GM23338 (cell line): ENCODE data around the gene NEDD4. TPM values are rescaled to one million over a fixed set of nuclear protein-coding genes. Genes with fewer than 3 reads are reported as not detected.
"Not testable (repeated sequence)": the region's sequence is repeated elsewhere in the genome, so short reads cannot be mapped to it uniquely, and the experiment has no call there.

ENCODE experiments used
- ATAC-seq: fragments of 200-7000 bp; cut with Tn5 transposase; 3 replicates; pipeline ENCODE4 v1.9.1; 2020
- DNase-seq: peaks from one replicate; pipeline ENCODE4 v3.0.0-alpha.2; 2015; ENCODE audit warnings: low spot score
- H2AFZ ChIP-seq: fragments of 200-600 bp; sonication (generic); 2 replicates; pipeline ENCODE4 v1.8.0; 2016; ENCODE audit warnings: antibody characterized with exemption, mild to moderate bottlenecking, moderate library complexity
- H3F3A ChIP-seq: fragments of 200-600 bp; sonication (generic); replicated peaks from 2 replicates; pipeline ENCODE4 v1.8.0; 2017; ENCODE audit warnings: antibody characterized with exemption, mixed run types, low read depth
- H3K27ac ChIP-seq: fragments of 200-600 bp; sonication (generic); 2 replicates; pipeline ENCODE4 v1.6.1; 2016; ENCODE audit warnings: low read depth
- H3K27me3 ChIP-seq: fragments of 200-600 bp; sonication (generic); 2 replicates; pipeline ENCODE4 v1.8.0; 2016; ENCODE audit warnings: mild to moderate bottlenecking, mixed run types, moderate library complexity; ENCODE audit not compliant: insufficient read depth
- H3K36me3 ChIP-seq: fragments of 200-600 bp; sonication (generic); 2 replicates; pipeline ENCODE4 v1.8.0; 2016; ENCODE audit warnings: mild to moderate bottlenecking; ENCODE audit not compliant: insufficient read depth
- H3K4me1 ChIP-seq: fragments of 200-600 bp; sonication (generic); 2 replicates; pipeline ENCODE4 v1.8.0; 2016; ENCODE audit warnings: mild to moderate bottlenecking, moderate library complexity; ENCODE audit not compliant: insufficient read depth
- H3K4me2 ChIP-seq: fragments of 200-600 bp; sonication (generic); 2 replicates; pipeline ENCODE4 v1.7.1; 2017; ENCODE audit warnings: mixed run types
- H3K4me3 ChIP-seq: fragments of 200-600 bp; sonication (generic); 2 replicates; pipeline ENCODE4 v1.6.1; 2016; ENCODE audit warnings: mixed run types
- H3K79me2 ChIP-seq: fragments of 200-600 bp; sonication (generic); replicated peaks from 2 replicates; pipeline ENCODE4 v1.8.0; 2017; ENCODE audit warnings: mild to moderate bottlenecking; ENCODE audit not compliant: insufficient read depth
- H3K9me2 ChIP-seq: fragments of 200-600 bp; sonication (generic); 2 replicates; pipeline ENCODE4 v1.8.0; 2017; ENCODE audit not compliant: insufficient read depth
- H4K20me1 ChIP-seq: fragments of 200-600 bp; sonication (generic); replicated peaks from 2 replicates; pipeline ENCODE4 v1.8.0; 2017; ENCODE audit warnings: mild to moderate bottlenecking; ENCODE audit not compliant: insufficient read depth
- H3K27ac Mint-ChIP-seq: 2 replicates; pipeline ENCODE4 v1.8.0; 2020; ENCODE audit warnings: inconsistent platforms, mild to moderate bottlenecking, moderate library complexity, mixed read lengths
- H3K27me3 Mint-ChIP-seq: 3 replicates; pipeline ENCODE4 v1.8.0; 2022; ENCODE audit warnings: low read depth, mild to moderate bottlenecking, moderate library complexity, mixed read lengths, inconsistent platforms; ENCODE audit not compliant: insufficient read depth, poor library complexity
- H3K36me3 Mint-ChIP-seq: 3 replicates; pipeline ENCODE4 v1.8.0; 2021; ENCODE audit warnings: low read depth, mild to moderate bottlenecking, inconsistent platforms, moderate library complexity, mixed read lengths
- H3K4me1 Mint-ChIP-seq: 3 replicates; pipeline ENCODE4 v1.8.0; 2020; ENCODE audit warnings: mild to moderate bottlenecking, inconsistent platforms, mixed read lengths
- H3K4me3 Mint-ChIP-seq: 3 replicates; pipeline ENCODE4 v1.8.0; 2021; ENCODE audit warnings: moderate library complexity, mild to moderate bottlenecking, inconsistent platforms, mixed read lengths
- H3K9me3 Mint-ChIP-seq: 3 replicates; pipeline ENCODE4 v1.8.0; 2020; ENCODE audit warnings: moderate library complexity, mild to moderate bottlenecking, inconsistent platforms, mixed read lengths
- NANOG ChIP-seq: IDR thresholded peaks from 2 replicates; pipeline ENCODE4 v1.6.1; 2016; ENCODE audit warnings: antibody characterized with exemption, borderline replicate concordance
- POLR2AphosphoS5 ChIP-seq: IDR thresholded peaks from 2 replicates; pipeline ENCODE4 v1.6.1; 2016; ENCODE audit warnings: antibody characterized with exemption, low read depth
- ZNF331 ChIP-seq: fragments of 250-450 bp; sonication (Bioruptor Pico); IDR thresholded peaks from 2 replicates; pipeline ENCODE4 v1.5.0; 2020; ENCODE audit warnings: low read depth, mild to moderate bottlenecking, moderate library complexity
- polyA plus RNA-seq: library from polyadenylated mRNA; unstranded; fragments of >200 nt; fragmentation: Nextera tagmentation; extraction: Ambion mirVana; gene quantifications from 2 replicates; pipeline ENCODE4 v1.2.1, GENCODE V29; 2016
- total RNA-seq: library from RNA; depleted of rRNA; stranded (reverse); fragments of >200 nt; shearing (Covaris generic); gene quantifications from 2 replicates; pipeline ENCODE4 v1.2.3, GENCODE V29; 2014
- TF ChIP-seq, protein P1 (sequence below), 2 experiments: fragments of 200-600 bp in 1 of 2; sonication (generic) in 1 of 2; conservative IDR thresholded peaks; 2 replicates each; pipeline versions ENCODE4 v1.5.1 to v1.6.1; 2016 to 2017; ENCODE audit warnings: antibody characterized with exemption in 2 of 2, low read depth in 2 of 2, mild to moderate bottlenecking in 2 of 2, moderate library complexity in 1 of 2
- TF ChIP-seq, protein P2 (sequence below): IDR thresholded peaks from one replicate; pipeline ENCODE4 v1.6.1; 2018; ENCODE audit warnings: antibody characterized with exemption; ENCODE audit not compliant: unreplicated experiment

Gene NEDD4
- total and polyA plus RNA-seq, 2 experiments from 2014 or later = 2.1 to 7.2 TPM

- TF ChIP-seq POLR2AphosphoS5 = no peak
- TF ChIP-seq, protein P1, sequence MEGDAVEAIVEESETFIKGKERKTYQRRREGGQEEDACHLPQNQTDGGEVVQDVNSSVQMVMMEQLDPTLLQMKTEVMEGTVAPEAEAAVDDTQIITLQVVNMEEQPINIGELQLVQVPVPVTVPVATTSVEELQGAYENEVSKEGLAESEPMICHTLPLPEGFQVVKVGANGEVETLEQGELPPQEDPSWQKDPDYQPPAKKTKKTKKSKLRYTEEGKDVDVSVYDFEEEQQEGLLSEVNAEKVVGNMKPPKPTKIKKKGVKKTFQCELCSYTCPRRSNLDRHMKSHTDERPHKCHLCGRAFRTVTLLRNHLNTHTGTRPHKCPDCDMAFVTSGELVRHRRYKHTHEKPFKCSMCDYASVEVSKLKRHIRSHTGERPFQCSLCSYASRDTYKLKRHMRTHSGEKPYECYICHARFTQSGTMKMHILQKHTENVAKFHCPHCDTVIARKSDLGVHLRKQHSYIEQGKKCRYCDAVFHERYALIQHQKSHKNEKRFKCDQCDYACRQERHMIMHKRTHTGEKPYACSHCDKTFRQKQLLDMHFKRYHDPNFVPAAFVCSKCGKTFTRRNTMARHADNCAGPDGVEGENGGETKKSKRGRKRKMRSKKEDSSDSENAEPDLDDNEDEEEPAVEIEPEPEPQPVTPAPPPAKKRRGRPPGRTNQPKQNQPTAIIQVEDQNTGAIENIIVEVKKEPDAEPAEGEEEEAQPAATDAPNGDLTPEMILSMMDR (conservative IDR thresholded peaks at IDR 0.05; ENCODE audit: low read depth in 2 of 2) = peak; percentile 77 to 98
These were observed 147.2 kb downstream of the NEDD4 start for GRCh38 chr15:55846116-55846707.

DNA sequence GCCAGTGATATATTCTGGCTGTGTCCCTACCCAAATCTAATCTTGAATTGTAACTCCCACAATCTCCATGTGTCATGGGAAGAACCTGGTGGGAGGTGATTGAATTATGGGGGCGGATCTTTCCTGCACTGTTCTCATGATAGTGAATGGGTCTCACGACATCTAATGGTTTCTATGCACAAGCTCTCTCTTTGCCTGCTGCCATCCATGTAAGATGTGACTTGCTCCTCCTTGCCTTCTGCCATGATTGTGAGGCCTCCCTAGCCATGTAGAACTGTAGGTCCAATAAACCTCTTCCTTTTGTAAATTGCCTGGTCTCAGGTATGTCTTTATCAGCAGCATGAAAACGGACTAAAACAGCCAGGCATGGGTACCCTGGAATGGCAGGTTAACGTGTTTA lies 150.5 kb downstream of the NEDD4 start:
- H3K27ac ChIP-seq, H3K27ac Mint-ChIP-seq, H3K9me2 ChIP-seq, H3K27me3 Mint-ChIP-seq, H4K20me1 ChIP-seq, H3K27me3 ChIP-seq, H3K4me1 ChIP-seq, DNase-seq, H3F3A ChIP-seq, H3K79me2 ChIP-seq, H3K4me3 Mint-ChIP-seq, ATAC-seq, H3K4me2 ChIP-seq, H3K36me3 ChIP-seq, H3K4me1 Mint-ChIP-seq, H3K4me3 ChIP-seq, H2AFZ ChIP-seq: not testable (repeated sequence)
- H3K9me3 Mint-ChIP-seq = peaks cover 12% of the 10 kb centered on the region; the same call in 1 of the 3 replicates
- H3K36me3 Mint-ChIP-seq = peaks cover 11% of the 10 kb centered on the region

More at GRCh38 chr15:55846116-55846707, 147.2 kb downstream of the NEDD4 start:
- Mint-ChIP-seq H3K36me3 (peaks cover 8% of the 10 kb centered on the region), H3K4me3 (no peak overlapping the region), H3K27ac (peak overlapping the region; percentile 19; the same call in 1 of the 2 replicates), H3K9me3 (peaks cover 10% of the 10 kb centered on the region; the same call in 1 of the 3 replicates), H3K27me3 (peaks cover 3% of the 10 kb centered on the region), H3K4me1 (no peaks in the 10 kb centered on the region; the same call in 2 of the 3 replicates)
- no peaks in the 10 kb centered on the region for H3K9me2 ChIP-seq
- peak; percentile 84 for ATAC-seq
- H3K79me2 ChIP-seq = no peaks in the 10 kb centered on the region
- H3K4me1 ChIP-seq = no peaks in the 10 kb centered on the region
- H3K36me3 ChIP-seq = no peaks in the 10 kb centered on the region
- H3K4me2 ChIP-seq = no peak overlapping the region
- H3K27ac ChIP-seq = no peak overlapping the region
- peak; percentile 89 for DNase-seq
- no peaks in the 10 kb centered on the region for H4K20me1 ChIP-seq
- H2AFZ ChIP-seq = no peak overlapping the region
- H3F3A ChIP-seq = no peaks in the 10 kb centered on the region
- no peaks in the 10 kb centered on the region for H3K27me3 ChIP-seq
- no peak overlapping the region for H3K4me3 ChIP-seq

- Histone ChIP-seq H3K27me3 (no peaks in the 10 kb centered on the region), H3K36me3 (no peaks in the 10 kb centered on the region), H3K9me2 (no peaks in the 10 kb centered on the region), H3K79me2 (no peaks in the 10 kb centered on the region), H2AFZ (no peak overlapping the region), H3F3A (no peaks in the 10 kb centered on the region), H4K20me1 (no peaks in the 10 kb centered on the region), H3K27ac (no peak overlapping the region), H3K4me3 (no peak overlapping the region), H3K4me2 (no peak overlapping the region), H3K4me1 (no peaks in the 10 kb centered on the region)
- Mint-ChIP-seq H3K36me3 (no peaks in the 10 kb centered on the region), H3K27ac (no peak overlapping the region), H3K9me3 (no peaks in the 10 kb centered on the region), H3K4me3 (no peak overlapping the region), H3K4me1 (no peaks in the 10 kb centered on the region), H3K27me3 (no peaks in the 10 kb centered on the region)
- no peak for DNase-seq
- ATAC-seq = peak; percentile 36; the same call in 1 of the 3 replicates
- TF ChIP-seq NANOG (no peak), ZNF331 (CRISPR knock-in tag) (no peak)
- TF ChIP-seq, protein P2, sequence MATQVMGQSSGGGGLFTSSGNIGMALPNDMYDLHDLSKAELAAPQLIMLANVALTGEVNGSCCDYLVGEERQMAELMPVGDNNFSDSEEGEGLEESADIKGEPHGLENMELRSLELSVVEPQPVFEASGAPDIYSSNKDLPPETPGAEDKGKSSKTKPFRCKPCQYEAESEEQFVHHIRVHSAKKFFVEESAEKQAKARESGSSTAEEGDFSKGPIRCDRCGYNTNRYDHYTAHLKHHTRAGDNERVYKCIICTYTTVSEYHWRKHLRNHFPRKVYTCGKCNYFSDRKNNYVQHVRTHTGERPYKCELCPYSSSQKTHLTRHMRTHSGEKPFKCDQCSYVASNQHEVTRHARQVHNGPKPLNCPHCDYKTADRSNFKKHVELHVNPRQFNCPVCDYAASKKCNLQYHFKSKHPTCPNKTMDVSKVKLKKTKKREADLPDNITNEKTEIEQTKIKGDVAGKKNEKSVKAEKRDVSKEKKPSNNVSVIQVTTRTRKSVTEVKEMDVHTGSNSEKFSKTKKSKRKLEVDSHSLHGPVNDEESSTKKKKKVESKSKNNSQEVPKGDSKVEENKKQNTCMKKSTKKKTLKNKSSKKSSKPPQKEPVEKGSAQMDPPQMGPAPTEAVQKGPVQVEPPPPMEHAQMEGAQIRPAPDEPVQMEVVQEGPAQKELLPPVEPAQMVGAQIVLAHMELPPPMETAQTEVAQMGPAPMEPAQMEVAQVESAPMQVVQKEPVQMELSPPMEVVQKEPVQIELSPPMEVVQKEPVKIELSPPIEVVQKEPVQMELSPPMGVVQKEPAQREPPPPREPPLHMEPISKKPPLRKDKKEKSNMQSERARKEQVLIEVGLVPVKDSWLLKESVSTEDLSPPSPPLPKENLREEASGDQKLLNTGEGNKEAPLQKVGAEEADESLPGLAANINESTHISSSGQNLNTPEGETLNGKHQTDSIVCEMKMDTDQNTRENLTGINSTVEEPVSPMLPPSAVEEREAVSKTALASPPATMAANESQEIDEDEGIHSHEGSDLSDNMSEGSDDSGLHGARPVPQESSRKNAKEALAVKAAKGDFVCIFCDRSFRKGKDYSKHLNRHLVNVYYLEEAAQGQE = no peak
These were observed 157.5 kb downstream of the NEDD4 start for GRCh38 chr15:55835866-55836265.
